ENCODE results near the gene GAS6. TPM values are rescaled to one million over a fixed set of nuclear protein-coding genes. Genes with fewer than 3 reads are reported as not detected.
"Not testable (repeated sequence)": the region's sequence is repeated elsewhere in the genome, so short reads cannot be mapped to it uniquely, and the experiment has no call there.

The GAS6 gene
- total RNA-seq, 2 donors from 2014 or later, result 206 to 254 TPM

DNA sequence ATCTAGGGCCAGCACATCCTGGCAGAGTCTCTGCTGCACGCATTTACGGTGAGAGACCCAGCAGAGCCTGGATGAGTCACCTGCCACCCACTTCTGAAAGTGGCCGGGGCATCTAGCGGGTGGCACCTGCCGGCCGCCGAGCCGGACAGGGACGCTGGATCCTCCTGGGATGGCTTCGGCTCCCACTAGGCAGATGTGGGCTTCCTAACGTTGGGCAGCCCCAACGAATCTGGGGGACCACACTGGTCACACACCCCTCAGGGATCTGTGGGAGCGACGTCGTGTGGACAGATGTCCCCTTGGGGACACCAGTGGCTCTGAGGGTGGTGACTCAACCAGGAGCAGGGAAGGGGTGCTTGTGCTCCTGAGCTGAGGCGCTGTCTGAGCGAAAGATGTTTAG is 72.7 kb downstream of the GAS6 start:
- DNase-seq (ENCODE audit: low spot score), result no peak
- no peaks in the 10 kb centered on the region for H3K36me3 ChIP-seq
- no peaks in the 10 kb centered on the region for H3K27me3 ChIP-seq
- TF ChIP-seq, protein P1, sequence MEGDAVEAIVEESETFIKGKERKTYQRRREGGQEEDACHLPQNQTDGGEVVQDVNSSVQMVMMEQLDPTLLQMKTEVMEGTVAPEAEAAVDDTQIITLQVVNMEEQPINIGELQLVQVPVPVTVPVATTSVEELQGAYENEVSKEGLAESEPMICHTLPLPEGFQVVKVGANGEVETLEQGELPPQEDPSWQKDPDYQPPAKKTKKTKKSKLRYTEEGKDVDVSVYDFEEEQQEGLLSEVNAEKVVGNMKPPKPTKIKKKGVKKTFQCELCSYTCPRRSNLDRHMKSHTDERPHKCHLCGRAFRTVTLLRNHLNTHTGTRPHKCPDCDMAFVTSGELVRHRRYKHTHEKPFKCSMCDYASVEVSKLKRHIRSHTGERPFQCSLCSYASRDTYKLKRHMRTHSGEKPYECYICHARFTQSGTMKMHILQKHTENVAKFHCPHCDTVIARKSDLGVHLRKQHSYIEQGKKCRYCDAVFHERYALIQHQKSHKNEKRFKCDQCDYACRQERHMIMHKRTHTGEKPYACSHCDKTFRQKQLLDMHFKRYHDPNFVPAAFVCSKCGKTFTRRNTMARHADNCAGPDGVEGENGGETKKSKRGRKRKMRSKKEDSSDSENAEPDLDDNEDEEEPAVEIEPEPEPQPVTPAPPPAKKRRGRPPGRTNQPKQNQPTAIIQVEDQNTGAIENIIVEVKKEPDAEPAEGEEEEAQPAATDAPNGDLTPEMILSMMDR (IDR thresholded peaks at IDR 0.05), result no peak
- no peak overlapping the region for H3K4me3 ChIP-seq
- H3K4me1 ChIP-seq, result no peaks in the 10 kb centered on the region
- H3K9me3 ChIP-seq, result no peaks in the 10 kb centered on the region
- H3K27ac ChIP-seq, result no peak overlapping the region

- not testable (repeated sequence) for DNase-seq (ENCODE audit: low spot score); H3K4me1 ChIP-seq; H3K36me3 ChIP-seq; H3K4me3 ChIP-seq; H3K9me3 ChIP-seq; H3K27me3 ChIP-seq; H3K27ac ChIP-seq
Measured at GRCh38 chr13:113789931-113790330, 73.9 kb downstream of the GAS6 start.

- Histone ChIP-seq H3K27me3 (no peaks in the 10 kb centered on the region), H3K27ac (no peak overlapping the region), H3K9me3 (no peaks in the 10 kb centered on the region), H3K4me3 (no peak overlapping the region), H3K36me3 (no peaks in the 10 kb centered on the region), H3K4me1 (no peaks in the 10 kb centered on the region)
- no peak for DNase-seq (ENCODE audit: low spot score)
- TF ChIP-seq, protein P1 (IDR thresholded peaks at IDR 0.05), result no peak
Measured at GRCh38 chr13:113789167-113789566, 74.7 kb downstream of the GAS6 start.

- no peaks in the 10 kb centered on the region for H3K9me3 ChIP-seq
- DNase-seq (ENCODE audit: low spot score), result no peak
- no peaks in the 10 kb centered on the region for H3K27me3 ChIP-seq
- TF ChIP-seq, protein P1 (IDR thresholded peaks at IDR 0.05), result no peak
- no peak overlapping the region for H3K27ac ChIP-seq
- no peak overlapping the region for H3K4me3 ChIP-seq
- H3K36me3 ChIP-seq, result no peaks in the 10 kb centered on the region
- no peaks in the 10 kb centered on the region for H3K4me1 ChIP-seq
Measured at GRCh38 chr13:113788413-113789135, 75.3 kb downstream of the GAS6 start.

DNA sequence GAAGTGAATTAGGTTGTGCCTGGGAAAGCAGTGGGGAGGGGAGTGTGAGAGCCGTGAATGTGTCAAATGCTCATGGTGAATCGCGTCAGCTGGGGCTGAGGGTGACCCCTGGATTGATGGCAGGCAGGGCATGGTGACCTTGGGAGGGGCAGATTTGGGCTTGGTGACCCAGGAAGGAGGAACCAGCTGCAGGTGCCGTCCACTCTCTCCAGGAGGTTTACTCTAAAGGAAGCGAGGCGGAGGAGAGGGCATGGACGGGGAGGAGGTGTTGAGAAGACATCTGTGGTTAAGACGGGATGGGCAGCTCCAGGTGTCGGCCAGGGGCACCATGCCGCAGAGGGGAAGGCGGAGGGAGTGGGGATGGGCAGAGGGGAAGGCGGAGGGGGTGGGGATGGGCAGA is 76.2 kb downstream of the GAS6 start:
- Histone ChIP-seq H3K36me3 (no peaks in the 10 kb centered on the region), H3K27ac (no peak overlapping the region), H3K4me3 (no peak overlapping the region), H3K9me3 (no peaks in the 10 kb centered on the region), H3K4me1 (no peaks in the 10 kb centered on the region), H3K27me3 (no peaks in the 10 kb centered on the region)
- TF ChIP-seq, protein P1 (IDR thresholded peaks at IDR 0.05), result no peak
- DNase-seq (ENCODE audit: low spot score), result no peak

- Histone ChIP-seq H3K4me3 (no peak overlapping the region), H3K27ac (no peak overlapping the region), H3K36me3 (no peaks in the 10 kb centered on the region), H3K27me3 (no peaks in the 10 kb centered on the region), H3K4me1 (no peaks in the 10 kb centered on the region), H3K9me3 (no peaks in the 10 kb centered on the region)
- TF ChIP-seq, protein P1 (IDR thresholded peaks at IDR 0.05), result no peak
- DNase-seq (ENCODE audit: low spot score), result no peak
Measured at GRCh38 chr13:113786262-113786841, 77.5 kb downstream of the GAS6 start.

Data from right atrium auricular region (tissue), 2 donors.